H1 (cell line): ENCODE data around the gene NKAIN1. TPM values are rescaled to one million over a fixed set of nuclear protein-coding genes. Genes with fewer than 3 reads are reported as not detected.

ENCODE experiments used
- CTCF ChIA-PET: fragments of 300-600 bp; sonication (Branson Sonifier 250); formaldehyde crosslinking; loops from one replicate; lab custom pipeline; 2021; ENCODE audit not compliant: partially characterized antibody; lab: Charles Lee
- POLR2A ChIA-PET: fragments of 300-600 bp; sonication (Branson Sonifier 250); formaldehyde crosslinking; loops from one replicate; lab custom pipeline; 2021; ENCODE audit warnings: inconsistent platforms; ENCODE audit not compliant: partially characterized antibody; lab: Charles Lee
- DNase-seq, 2 experiments: peaks; one replicate each; pipeline versions ENCODE4 v3.0.0 to v3.0.0-alpha.2; 2010 to 2022; ENCODE audit warnings: low spot score in 2 of 2, low read depth in 1 of 2, mixed read lengths in 1 of 2
- FAIRE-seq: peaks from 2 replicates; lab custom pipeline; 2011; peaks lifted over from hg19 to GRCh38; lab: Jason Lieb, UNC
- H2AFZ ChIP-seq: 2 replicates; pipeline ENCODE4 v1.8.1; 2012; ENCODE audit warnings: low read length, inconsistent platforms
- H2AK5ac ChIP-seq: 2 replicates; pipeline ENCODE4 v1.6.1; 2013; ENCODE audit warnings: low read depth, low read length
- H2BK120ac ChIP-seq: replicated peaks from 2 replicates; pipeline ENCODE3; 2013; ENCODE audit warnings: low read depth, low read length, inconsistent platforms
- H2BK12ac ChIP-seq: 2 replicates; pipeline ENCODE4 v1.6.1; 2013; ENCODE audit warnings: low read depth, low read length
- H2BK15ac ChIP-seq: 2 replicates; pipeline ENCODE4 v1.6.1; 2013; ENCODE audit warnings: low read length
- H2BK20ac ChIP-seq: 2 replicates; pipeline ENCODE4 v1.6.1; 2013; ENCODE audit warnings: low read length
- H2BK5ac ChIP-seq: 2 replicates; pipeline ENCODE4 v1.6.1; 2013; ENCODE audit warnings: low read depth, low read length
- H3K14ac ChIP-seq: 2 replicates; pipeline ENCODE4 v1.6.1; 2013; ENCODE audit warnings: inconsistent platforms; ENCODE audit not compliant: insufficient read length
- H3K18ac ChIP-seq: 2 replicates; pipeline ENCODE4 v1.6.1; 2013; ENCODE audit warnings: low read length; ENCODE audit errors: extremely low read depth
- H3K23ac ChIP-seq: 2 replicates; pipeline ENCODE4 v1.6.1; 2013; ENCODE audit warnings: inconsistent platforms; ENCODE audit not compliant: insufficient read length
- H3K23me2 ChIP-seq: 2 replicates; pipeline ENCODE4 v1.6.1; 2013; ENCODE audit warnings: low read depth, low read length
- H3K27ac ChIP-seq: 2 replicates; pipeline ENCODE4 v1.6.1; 2011; ENCODE audit warnings: low read depth, low read length, inconsistent platforms
- H3K27me3 ChIP-seq, 4 experiments: replicated peaks in 1 of 4; 1 replicate in 1 of 4; 2 replicates in 3 of 4; pipeline versions ENCODE4 v1.6.1 to v1.8.1; 2011 to 2013; ENCODE audit warnings: low read length in 3 of 4, mild to moderate bottlenecking in 3 of 4, inconsistent platforms in 2 of 4, mixed read lengths in 2 of 4, moderate library complexity in 1 of 4; ENCODE audit not compliant: control insufficient read depth in 3 of 4, insufficient read depth in 3 of 4; ENCODE audit errors: extremely low read depth in 1 of 4
- H3K36me3 ChIP-seq, 4 experiments: 2 replicates each; pipeline versions ENCODE4 v1.6.1 to v1.8.1; 2011 to 2013; ENCODE audit warnings: mild to moderate bottlenecking in 4 of 4, low read length in 3 of 4, moderate library complexity in 2 of 4, control low read depth in 1 of 4, inconsistent platforms in 1 of 4; ENCODE audit not compliant: insufficient read depth in 4 of 4, control insufficient read depth in 2 of 4
- H3K4ac ChIP-seq: replicated peaks from 2 replicates; pipeline ENCODE3; 2013; ENCODE audit warnings: low read length, low read depth, mixed read lengths, inconsistent platforms; ENCODE audit not compliant: insufficient read length
- H3K4me1 ChIP-seq, 4 experiments: replicated peaks in 1 of 4; 1 replicate in 1 of 4; 2 replicates in 3 of 4; pipeline versions ENCODE4 v1.6.1 to v1.8.1; 2011 to 2013; ENCODE audit warnings: low read length in 3 of 4, inconsistent platforms in 2 of 4, mixed read lengths in 1 of 4; ENCODE audit not compliant: insufficient read depth in 4 of 4, control insufficient read depth in 3 of 4
- H3K4me2 ChIP-seq, 2 experiments: 2 replicates each; pipeline versions ENCODE4 v1.6.1 to v1.8.1; 2011 to 2013; ENCODE audit warnings: low read depth in 2 of 2, low read length in 2 of 2, control low read depth in 1 of 2, inconsistent platforms in 1 of 2, mild to moderate bottlenecking in 1 of 2; ENCODE audit not compliant: insufficient read depth in 1 of 2
- H3K4me3 ChIP-seq, 4 experiments: fragments of 200-600, 300-600 bp in 1 of 4; sonication (generic), shearing (Covaris generic), sonication (Bioruptor Twin) in 1 of 4; 2 replicates each; pipeline versions ENCODE4 v1.5.1 to v1.8.1; 2011 to 2016; ENCODE audit warnings: low read length in 4 of 4, low read depth in 3 of 4, control low read depth in 2 of 4, inconsistent platforms in 2 of 4, mild to moderate bottlenecking in 2 of 4, mixed read lengths in 1 of 4, moderate library complexity in 1 of 4; ENCODE audit not compliant: insufficient read depth in 2 of 4; ENCODE audit errors: extremely low read depth in 1 of 4
- H3K56ac ChIP-seq: replicated peaks from 2 replicates; pipeline ENCODE3; 2013; ENCODE audit warnings: low read depth, mild to moderate bottlenecking, mixed read lengths, low read length, inconsistent platforms; ENCODE audit not compliant: insufficient read length
- H3K79me1 ChIP-seq: 2 replicates; pipeline ENCODE4 v1.6.1; 2013; ENCODE audit warnings: low read depth, low read length, control low read depth
- H3K79me2 ChIP-seq, 2 experiments: 2 replicates each; pipeline versions ENCODE4 v1.6.1 to v1.8.1; 2012 to 2013; ENCODE audit warnings: low read length in 2 of 2, mild to moderate bottlenecking in 2 of 2, inconsistent platforms in 1 of 2; ENCODE audit not compliant: insufficient read depth in 2 of 2, control insufficient read depth in 1 of 2
- H3K9ac ChIP-seq, 4 experiments: replicated peaks in 1 of 4; 1 replicate in 1 of 4; 2 replicates in 3 of 4; pipeline versions ENCODE4 v1.6.1 to v1.8.1; 2011 to 2013; ENCODE audit warnings: low read depth in 3 of 4, low read length in 3 of 4, control low read depth in 2 of 4, mild to moderate bottlenecking in 2 of 4, moderate library complexity in 2 of 4, inconsistent platforms in 1 of 4; ENCODE audit errors: extremely low read depth in 1 of 4
- H3K9me3 ChIP-seq, 2 experiments: 2 replicates each; pipeline versions ENCODE4 v1.6.1 to v1.8.1; 2012 to 2013; ENCODE audit warnings: mild to moderate bottlenecking in 2 of 2, moderate library complexity in 2 of 2, control low read depth in 1 of 2, inconsistent platforms in 1 of 2, low read depth in 1 of 2, low read length in 1 of 2, mixed read lengths in 1 of 2; ENCODE audit not compliant: insufficient read depth in 2 of 2
- H4K20me1 ChIP-seq, 2 experiments: replicated peaks in 1 of 2; 2 replicates each; pipeline versions ENCODE3 to v1.8.1; 2011 to 2013; ENCODE audit warnings: inconsistent platforms in 2 of 2, low read length in 2 of 2, mild to moderate bottlenecking in 1 of 2; ENCODE audit not compliant: insufficient read depth in 2 of 2, control insufficient read depth in 1 of 2
- H4K5ac ChIP-seq: 2 replicates; pipeline ENCODE4 v1.6.1; 2013; ENCODE audit warnings: low read length, low read depth, mixed read lengths, inconsistent platforms; ENCODE audit not compliant: insufficient read length
- H4K8ac ChIP-seq: 2 replicates; pipeline ENCODE4 v1.8.0; 2013; ENCODE audit warnings: mild to moderate bottlenecking, moderate library complexity, low read length, inconsistent platforms; ENCODE audit not compliant: insufficient read depth; ENCODE audit errors: extremely low read depth
- H4K91ac ChIP-seq: replicated peaks from 2 replicates; pipeline ENCODE3; 2013; ENCODE audit warnings: low read length, mixed read lengths, inconsistent platforms; ENCODE audit not compliant: insufficient read length
- ATF3 ChIP-seq: IDR thresholded peaks from 2 replicates; pipeline ENCODE4 v1.6.1; 2011; ENCODE audit warnings: low read depth, mild to moderate bottlenecking, low read length; ENCODE audit not compliant: insufficient read depth
- BACH1 ChIP-seq: IDR thresholded peaks from 2 replicates; pipeline ENCODE4 v1.6.1; 2012; ENCODE audit warnings: low read length, improper control_type of control experiment
- CBX8 ChIP-seq: fragments of 300-800, 300-1000 bp; sonication (generic); IDR thresholded peaks from 2 replicates; pipeline ENCODE4 v1.7.1; 2016; ENCODE audit warnings: low read depth, low read length, borderline replicate concordance
- JUN ChIP-seq: IDR thresholded peaks from 2 replicates; pipeline ENCODE4 v1.6.1; 2011; ENCODE audit warnings: low read depth, mild to moderate bottlenecking, improper control_type of control experiment, low read length
- POU5F1 ChIP-seq: IDR thresholded peaks from 2 replicates; pipeline ENCODE4 v1.6.1; 2011; ENCODE audit warnings: low read depth, mild to moderate bottlenecking, low read length, moderate library complexity
- SIX5 ChIP-seq: IDR thresholded peaks from 2 replicates; pipeline ENCODE4 v1.6.1; 2011; ENCODE audit warnings: mild to moderate bottlenecking, low read depth, low read length
- TAF7 ChIP-seq: optimal IDR thresholded peaks from 2 replicates; pipeline ENCODE3; 2011; ENCODE audit warnings: low read depth, mild to moderate bottlenecking, inconsistent platforms, low read length, moderate library complexity, borderline replicate concordance
- WGBS, 2 experiments: shearing (Covaris generic) in 1 of 2; methylation state at CpG; one replicate each; pipeline versions ENCODE4 v1.1.6 to v1.1.7; 2013 to 2015; ENCODE audit warnings: low lambda C conversion rate in 2 of 2, mixed read lengths in 2 of 2, inconsistent platforms in 1 of 2, low coverage in 1 of 2, missing lambda C conversion rate in 1 of 2; ENCODE audit not compliant: insufficient replicate concordance in 2 of 2, insufficient coverage in 1 of 2, insufficient read length in 1 of 2; ENCODE audit errors: extremely low coverage in 1 of 2, missing lambda C conversion rate in 1 of 2; 5-methylcytosine and 5-hydroxymethylcytosine counted together
- polyA plus RNA-seq, 7 experiments: library from polyadenylated mRNA; depleted of rRNA in 3 of 7; stranded (reverse) in 5 of 7; unstranded in 2 of 7; fragments of >200 nt in 5 of 7; fragments of 200-250 nt in 2 of 7; gene quantifications; 1 replicate in 5 of 7; 2 replicates in 1 of 7; 4 replicates in 1 of 7; pipeline versions ENCODE4 v1.2.1 to v1.2.3, GENCODE V29; 2011 to 2013; ENCODE audit warnings: missing spikeins in 2 of 7, mixed read lengths in 2 of 7
- total RNA-seq: library from RNA; stranded (reverse); fragmentation: NEBNext Ultra II Directional; extraction: Animal tissue kit (Norgen Biotek cat#: 25700); gene quantifications from 2 replicates; pipeline ENCODE4 v1.2.1, GENCODE V29; 2021
- TF ChIP-seq, protein P1 (sequence below): IDR thresholded peaks from 2 replicates; pipeline ENCODE4 v1.6.1; 2012; ENCODE audit warnings: inconsistent platforms

NKAIN1 gene
- total and polyA plus RNA-seq, 2 of the 8 experiments (the other 6 are each of a cell fraction or from before 2014, with no cell fraction given), result 59.3 to 66.9 TPM

DNA sequence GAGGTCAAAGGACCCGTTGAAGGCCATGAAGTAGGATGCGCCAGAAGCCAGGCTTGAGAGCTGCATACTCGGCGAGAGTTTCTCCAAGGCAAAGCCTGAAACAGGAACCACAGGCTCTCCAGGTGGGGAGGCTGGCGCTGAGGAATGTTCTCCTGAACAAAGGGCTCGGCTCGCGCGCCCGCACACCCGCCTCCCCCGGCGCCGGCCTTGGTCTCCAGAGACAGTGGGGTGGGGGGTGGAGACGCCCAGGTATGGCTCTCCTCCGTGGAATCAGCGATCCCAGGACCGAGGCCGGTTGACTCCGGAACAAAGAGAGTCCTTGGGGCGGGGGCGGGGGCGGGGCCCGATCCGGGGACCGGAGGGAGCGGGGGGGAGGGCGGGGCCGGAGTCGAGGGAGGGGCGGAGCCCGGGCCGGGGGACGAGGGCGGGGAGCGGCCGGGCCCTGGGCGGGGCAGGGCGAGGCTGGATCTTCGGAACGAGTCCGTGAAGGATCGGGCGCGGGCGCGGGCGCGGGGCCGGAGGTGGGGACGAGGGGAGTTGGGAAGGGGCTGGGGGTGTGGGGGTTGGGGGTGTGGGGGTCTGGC lies 85.0 kb downstream of the NKAIN1 start:
- Histone ChIP-seq H3K4me1 (peaks cover 0 to 3% (median 1%) of the 10 kb centered on the region in 4 experiments; a peak in 4 of 7 replicates), H3K23ac (no peak overlapping the region), H3K27me3 (no peaks in the 10 kb centered on the region), H2AFZ (no peak overlapping the region), H2BK15ac (no peak overlapping the region), H3K4me3 (peak overlapping the region; percentile 47 to 66 (median 54)), H3K9ac (peak overlapping the region; percentile 72 to 86 (median 78); a peak in 6 of 7 replicates), H2AK5ac (no peak overlapping the region), H2BK12ac (peak overlapping the region; percentile 77; the same call in 1 of the 2 replicates), H2BK5ac (peak overlapping the region; percentile 66; the same call in 1 of the 2 replicates), H3K27ac (peak overlapping the region; percentile 89), H3K14ac (no peak overlapping the region), H3K56ac (peak overlapping the region; percentile 86), H4K8ac (peak overlapping the region; percentile 69; the same call in 1 of the 2 replicates), H3K4ac (no peak overlapping the region), H4K91ac (peak overlapping the region; percentile 91), H3K79me2 (no peaks in the 10 kb centered on the region), H3K36me3 (peaks cover 0 to 2% (median 0%) of the 10 kb centered on the region in 4 experiments; a peak in 1 of 8 replicates), H3K18ac (peak overlapping the region; percentile 96), H4K20me1 (no peaks in the 10 kb centered on the region), H3K79me1 (no peaks in the 10 kb centered on the region), H3K9me3 (no peaks in the 10 kb centered on the region), H3K23me2 (peaks cover 7% of the 10 kb centered on the region), H3K4me2 (peak overlapping the region; percentile 72 to 73), H2BK120ac (no peak overlapping the region), H2BK20ac (no peak overlapping the region), H4K5ac (peak overlapping the region; percentile 95)
- DNase-seq (peak; percentile 46 to 87), FAIRE-seq (peak; percentile 81)
- CTCF ChIA-PET, result interaction anchor here (1.9 kb wide), 1 partner anchor 27 kb away, joined by 4 read pairs; no protein-coding TSS in a partner anchor
- POLR2A ChIA-PET, result interaction anchor here (0.6 to 5.2 kb wide), 23 partner anchors 9 to 377 kb away, joined by 3 to 42 read pairs (median 4); partner anchors contain the start of genes FABP3 and PUM1
- WGBS, 2 experiments, result 3% methylated on average over 15 of the region's 51 CpGs; no CpG with 5 or more reads in 1 of the 2 experiments
- TF ChIP-seq, protein P1, sequence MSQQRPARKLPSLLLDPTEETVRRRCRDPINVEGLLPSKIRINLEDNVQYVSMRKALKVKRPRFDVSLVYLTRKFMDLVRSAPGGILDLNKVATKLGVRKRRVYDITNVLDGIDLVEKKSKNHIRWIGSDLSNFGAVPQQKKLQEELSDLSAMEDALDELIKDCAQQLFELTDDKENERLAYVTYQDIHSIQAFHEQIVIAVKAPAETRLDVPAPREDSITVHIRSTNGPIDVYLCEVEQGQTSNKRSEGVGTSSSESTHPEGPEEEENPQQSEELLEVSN, result no peak
- no peak for TF ChIP-seq JUN
- no peak for TF ChIP-seq POU5F1
- TF ChIP-seq BACH1, result peak; percentile 91
- TF ChIP-seq CBX8, result no peak
- peak; percentile 76 for TF ChIP-seq TAF7
- TF ChIP-seq SIX5, result no peak
- TF ChIP-seq ATF3, result no peak
